Left renal cortex interstitium (tissue), 4 donors: Measurements from ENCODE around the gene PRKACA. TPM values are rescaled to one million over a fixed set of nuclear protein-coding genes. Genes with fewer than 3 reads are reported as not detected.

Source experiments
- DNase-seq, 4 donors: peaks; one replicate each; pipeline ENCODE4 v3.0.0-alpha.2; 2013; ENCODE audit warnings: low read depth in 4 of 4, low spot score in 2 of 4, missing footprints in 1 of 4
- polyA plus RNA-seq, 4 donors: library from polyadenylated mRNA; unstranded; fragments of 120-200 nt; gene quantifications; one replicate each; pipeline ENCODE4 v1.2.1, GENCODE V29; 2013; ENCODE audit not compliant: insufficient read length in 4 of 4

Gene PRKACA
- polyA plus RNA-seq, 4 donors, result 91.0 to 107 (median 93.6) TPM

DNA sequence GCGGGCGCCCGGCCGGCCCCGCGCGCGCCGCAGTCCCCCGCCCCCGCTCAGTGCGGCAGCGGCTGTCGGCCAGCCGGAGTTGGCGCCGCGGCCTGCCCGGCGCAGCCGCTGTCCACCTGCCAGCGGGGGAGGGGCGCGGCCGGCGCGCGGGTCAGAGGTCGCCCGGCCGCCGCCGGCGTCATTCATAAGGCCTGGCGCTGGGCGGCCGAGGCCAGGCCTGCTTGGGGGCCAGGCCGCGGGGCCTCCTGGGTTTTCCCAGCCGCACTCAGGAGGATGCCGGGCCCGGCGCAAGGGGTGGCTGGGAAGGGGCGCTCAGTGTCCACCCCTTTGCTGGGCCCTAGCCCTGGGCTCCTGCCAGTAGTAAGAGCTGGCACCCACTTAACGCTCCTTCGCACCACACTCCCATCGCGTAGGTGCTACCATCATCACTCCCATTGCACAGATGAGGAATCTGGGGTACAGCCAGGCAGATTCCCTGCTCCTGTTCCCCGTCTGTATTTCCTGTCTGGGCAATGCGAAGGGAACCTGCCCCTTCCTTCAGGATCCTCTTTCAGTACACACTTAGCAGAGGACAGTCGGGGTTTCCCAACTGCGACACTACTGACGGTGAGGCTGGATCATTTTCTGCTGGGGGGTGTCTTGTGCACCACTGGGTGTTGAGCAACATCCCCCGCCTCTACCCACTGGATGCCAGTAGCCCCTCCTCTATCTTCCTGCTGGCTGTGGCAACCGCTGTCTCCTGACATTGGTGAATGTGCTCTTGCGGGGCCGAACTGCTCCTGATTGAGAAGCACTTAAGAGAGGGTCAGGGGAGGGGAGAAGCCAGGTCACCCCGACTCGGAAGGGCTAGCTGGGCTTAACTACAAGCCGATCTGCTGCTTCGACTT is 846 bp upstream of the PRKACA start:
- peak in 1 of 4 donors; percentile 26 for DNase-seq

DNA sequence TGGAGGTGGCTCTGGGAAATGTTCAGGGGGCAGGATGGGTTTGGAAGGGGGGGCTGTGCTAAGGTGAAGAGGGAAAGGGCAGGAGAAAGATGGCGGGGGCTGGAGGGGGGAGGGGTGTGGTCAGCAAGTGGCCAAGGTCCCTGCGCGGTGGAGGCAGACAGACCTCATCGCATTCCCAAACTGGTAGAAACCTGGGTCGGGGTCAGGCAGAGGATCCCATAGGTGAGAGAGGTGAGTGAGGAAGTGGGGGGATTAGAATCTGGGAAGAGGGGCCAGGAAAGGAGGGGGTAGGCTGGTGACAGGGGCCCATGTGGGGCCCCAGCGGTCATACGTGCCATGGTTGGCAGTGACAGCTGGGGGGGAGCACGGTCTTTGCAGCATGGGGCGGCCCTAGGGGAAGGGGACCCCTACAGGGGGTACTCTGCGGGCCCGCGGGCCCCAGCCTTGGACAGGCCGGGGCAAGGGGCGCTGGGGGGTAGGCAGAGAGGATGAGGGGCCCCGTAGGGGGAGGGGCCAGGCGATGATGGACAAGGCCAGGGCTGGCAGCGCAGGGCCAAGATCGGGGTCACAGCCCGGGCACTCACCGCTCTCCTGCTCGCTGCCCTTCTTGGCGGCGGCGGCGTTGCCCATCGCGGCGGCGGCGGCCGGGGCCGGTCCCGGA is 514 bp downstream of the PRKACA start:
- DNase-seq, result no peak

DNA sequence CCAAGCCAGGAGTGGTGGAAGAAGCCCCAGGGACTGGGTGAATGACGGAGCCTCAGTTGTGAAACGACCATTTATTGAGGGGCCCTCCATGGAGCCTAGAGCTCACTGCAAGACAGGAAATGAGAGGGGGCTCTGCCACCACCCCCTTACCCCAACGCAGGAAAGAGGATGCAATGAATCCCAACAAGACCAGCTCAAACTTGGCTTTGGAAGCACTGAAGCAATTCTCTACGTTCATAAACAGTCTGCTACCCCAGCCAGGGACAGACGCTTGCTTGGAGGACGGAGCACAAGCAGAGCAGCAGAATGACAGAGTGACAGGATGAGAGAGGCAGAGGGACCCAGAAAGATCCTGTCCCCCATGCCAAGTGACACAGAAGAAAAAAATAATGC is 1.0 kb downstream of the PRKACA start:
- DNase-seq, result no peak

DNA sequence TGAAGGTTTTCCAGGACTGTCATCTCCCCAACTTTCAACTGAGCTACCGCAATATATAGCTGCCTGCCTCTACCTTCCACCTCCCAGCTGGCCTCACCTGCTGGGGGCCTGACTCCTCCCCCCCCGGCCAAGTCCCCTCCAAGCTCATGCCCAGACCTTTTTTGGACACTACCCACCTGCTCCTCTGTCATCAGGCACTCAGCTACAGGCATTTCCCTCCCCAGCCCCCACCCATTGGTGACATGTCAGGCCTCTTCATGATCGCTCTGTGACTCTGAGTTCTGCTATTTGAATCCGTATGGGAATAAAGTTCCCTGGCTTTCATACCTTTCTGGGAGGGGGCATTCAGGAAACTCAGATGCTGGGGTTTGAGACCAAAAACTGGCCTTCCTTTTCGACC is 1.8 kb downstream of the PRKACA start:
- no peak for DNase-seq

DNA sequence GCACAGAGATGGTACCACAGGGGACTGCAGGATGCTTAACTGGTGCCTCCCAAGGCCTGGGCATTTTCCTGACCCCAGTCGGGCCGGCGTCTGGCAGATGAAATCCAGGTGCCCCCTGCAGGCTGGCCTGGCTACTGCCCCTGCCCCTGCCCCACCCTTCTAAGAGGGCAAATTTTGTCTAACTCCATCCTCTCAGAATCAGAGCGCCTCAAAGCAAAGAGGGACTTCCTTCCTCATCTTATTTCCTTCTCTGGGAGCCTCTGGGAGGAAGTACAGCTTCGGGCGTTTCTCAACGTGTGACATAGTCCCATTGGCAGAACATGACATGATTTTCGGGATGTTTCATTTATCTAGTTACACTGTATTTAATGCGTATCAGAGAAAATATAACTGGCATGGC is 2.7 kb downstream of the PRKACA start:
- DNase-seq, result no peak

DNA sequence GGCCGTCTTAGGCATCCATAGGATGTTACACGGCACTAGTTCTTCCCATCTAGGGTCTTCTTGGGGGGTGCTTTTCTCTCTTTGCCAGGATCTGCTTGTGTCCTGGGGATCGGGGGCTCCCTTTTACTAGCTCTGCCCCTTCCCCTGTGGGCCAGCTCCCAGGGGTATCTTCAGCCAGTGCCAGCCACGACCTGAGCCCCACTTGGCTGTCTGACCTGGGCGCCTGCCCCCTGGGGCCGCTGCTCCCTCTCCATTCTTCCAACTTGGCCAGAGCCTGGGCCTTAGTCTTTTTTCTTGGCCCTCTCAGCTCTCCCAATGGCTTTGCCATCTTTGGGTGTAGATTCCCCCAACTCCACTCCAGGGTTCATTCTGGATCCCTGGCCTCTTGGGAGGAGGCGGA is 3.1 kb downstream of the PRKACA start:
- DNase-seq, result no peak

DNA sequence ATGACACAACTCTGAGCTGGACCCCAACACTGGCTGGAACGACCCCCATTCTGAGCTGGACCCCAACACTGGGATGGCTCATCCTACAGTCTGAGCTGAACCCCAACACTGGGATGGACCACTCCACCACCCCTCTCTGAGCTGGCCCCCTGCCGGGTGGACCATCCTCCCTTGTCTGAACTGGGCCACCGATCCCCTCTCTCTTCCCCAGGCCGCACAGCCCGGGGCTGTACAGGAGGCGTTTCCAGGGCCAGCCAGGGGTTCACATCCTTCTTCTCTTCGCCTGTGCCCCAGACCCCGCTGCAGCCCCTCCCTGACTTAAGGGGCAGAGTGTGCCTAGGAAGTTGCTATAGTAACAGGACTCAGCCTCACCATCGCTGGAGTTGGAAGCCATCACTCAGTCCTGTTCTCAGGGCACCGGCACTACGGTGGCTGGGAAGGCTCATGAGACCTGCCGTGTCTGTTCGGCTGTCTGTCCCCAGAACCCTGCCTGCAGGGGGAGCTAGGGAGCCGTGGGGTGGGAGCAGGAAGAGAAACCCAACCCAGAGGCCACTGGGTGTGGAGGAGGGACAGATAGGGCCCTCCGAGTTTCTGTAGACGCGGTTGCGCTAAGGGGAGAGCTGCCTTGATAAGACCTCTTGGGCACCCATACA is 3.7 kb downstream of the PRKACA start:
- DNase-seq, result no peak

DNA sequence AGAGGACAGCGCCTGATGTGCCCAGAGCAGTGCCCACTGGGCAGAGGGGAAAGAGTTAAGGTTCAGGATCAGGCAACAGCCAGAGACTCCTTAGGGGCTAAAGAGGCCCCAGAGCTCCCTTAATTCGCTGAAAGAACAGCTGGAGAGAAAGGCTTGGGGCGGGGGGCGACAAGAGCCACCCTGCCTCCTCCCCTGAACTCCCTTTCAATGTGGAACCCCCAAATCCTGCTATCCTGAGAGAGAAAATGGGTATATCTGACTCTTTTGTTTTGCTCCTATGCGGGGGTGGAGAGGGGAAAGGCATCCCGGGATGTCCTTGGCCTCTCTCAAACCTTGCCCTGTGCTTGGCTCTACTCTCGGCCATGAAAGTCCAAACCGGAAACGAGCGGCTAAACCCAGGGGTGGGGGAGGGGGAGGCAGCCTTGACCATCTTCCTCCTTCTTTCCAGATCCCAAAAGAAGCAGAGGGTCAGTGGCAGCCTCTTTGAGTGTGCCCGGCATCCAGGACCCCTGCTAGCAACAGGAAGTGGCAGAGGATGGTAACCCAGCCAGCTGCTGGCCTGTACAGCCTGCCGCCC is 4.7 kb downstream of the PRKACA start:
- DNase-seq, result no peak

DNA sequence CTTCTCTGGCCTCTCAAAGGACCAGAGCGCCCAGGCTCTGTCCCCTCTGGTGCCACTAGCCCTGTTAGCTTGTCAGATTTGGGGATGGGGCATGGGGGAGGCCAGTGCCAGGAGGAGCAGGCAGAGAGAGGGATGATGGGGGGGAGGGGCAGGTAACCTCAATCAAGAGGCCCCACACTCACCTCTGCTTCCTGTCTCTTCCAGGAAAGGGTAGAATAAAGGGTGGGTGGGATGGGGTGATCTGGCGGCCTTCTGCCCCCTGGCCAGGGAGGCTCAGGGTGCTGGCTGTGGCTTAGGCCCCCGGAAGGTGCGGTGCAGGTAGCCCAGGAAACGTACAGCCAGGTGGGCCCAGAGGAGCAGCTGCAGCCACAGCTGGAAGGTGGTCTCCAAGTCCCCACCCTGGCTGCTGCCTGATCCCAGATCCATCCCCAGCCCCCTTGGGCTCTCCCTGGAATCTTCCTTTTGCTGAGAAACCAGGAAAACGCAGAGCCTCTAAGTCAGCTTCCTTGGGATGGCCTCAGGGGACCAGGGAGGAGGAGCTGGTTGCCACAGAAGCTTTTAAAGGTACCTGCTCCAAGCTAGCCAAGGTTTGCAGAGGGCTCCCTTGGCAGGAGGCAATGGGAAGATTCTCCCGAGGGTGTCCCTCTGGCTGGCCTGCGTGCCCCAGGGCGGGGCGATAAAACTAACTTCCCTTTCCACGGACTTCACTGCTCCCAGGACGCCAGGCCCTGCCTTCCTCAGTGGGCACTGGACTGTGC is 5.3 kb downstream of the PRKACA start:
- DNase-seq, result no peak

DNA sequence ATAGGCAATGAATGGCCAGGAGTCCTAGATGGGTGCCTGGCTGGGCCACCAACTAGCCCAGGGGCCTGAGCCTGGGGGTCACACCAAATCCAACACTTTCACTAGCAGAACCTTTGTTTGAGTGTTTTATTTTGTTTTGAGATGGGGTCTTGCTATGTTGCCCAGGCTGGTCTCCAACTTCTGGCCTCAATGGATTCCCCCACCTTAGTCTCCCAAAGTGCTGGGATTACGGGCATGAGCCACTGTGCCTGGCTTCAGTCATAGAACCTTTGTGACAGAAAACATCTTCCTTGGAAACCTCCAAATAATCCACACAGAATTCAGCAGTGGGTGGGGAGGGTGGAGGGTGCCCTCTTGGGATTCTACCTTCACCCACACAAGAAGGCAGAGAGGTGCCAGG is 6.1 kb downstream of the PRKACA start:
- DNase-seq, result no peak

DNA sequence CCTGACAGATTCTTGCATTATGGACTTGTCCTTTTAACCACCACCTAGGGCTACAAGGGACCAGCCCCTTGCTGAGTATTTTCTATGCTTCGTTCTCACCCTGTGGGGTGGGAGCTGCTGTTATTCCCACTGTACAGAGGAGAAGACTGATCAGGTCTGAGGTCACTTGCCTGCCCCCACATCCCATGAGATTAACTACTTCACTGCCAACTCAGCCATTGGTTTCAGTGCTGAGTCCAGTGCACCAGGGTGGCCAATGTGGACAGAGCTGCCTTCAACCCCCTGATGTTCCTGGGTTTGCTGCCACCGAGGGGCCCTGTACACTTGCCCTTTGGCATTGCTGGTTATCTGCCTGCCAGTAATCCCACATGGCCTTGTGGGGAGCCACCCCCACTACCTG is 6.9 kb downstream of the PRKACA start:
- no peak for DNase-seq

DNA sequence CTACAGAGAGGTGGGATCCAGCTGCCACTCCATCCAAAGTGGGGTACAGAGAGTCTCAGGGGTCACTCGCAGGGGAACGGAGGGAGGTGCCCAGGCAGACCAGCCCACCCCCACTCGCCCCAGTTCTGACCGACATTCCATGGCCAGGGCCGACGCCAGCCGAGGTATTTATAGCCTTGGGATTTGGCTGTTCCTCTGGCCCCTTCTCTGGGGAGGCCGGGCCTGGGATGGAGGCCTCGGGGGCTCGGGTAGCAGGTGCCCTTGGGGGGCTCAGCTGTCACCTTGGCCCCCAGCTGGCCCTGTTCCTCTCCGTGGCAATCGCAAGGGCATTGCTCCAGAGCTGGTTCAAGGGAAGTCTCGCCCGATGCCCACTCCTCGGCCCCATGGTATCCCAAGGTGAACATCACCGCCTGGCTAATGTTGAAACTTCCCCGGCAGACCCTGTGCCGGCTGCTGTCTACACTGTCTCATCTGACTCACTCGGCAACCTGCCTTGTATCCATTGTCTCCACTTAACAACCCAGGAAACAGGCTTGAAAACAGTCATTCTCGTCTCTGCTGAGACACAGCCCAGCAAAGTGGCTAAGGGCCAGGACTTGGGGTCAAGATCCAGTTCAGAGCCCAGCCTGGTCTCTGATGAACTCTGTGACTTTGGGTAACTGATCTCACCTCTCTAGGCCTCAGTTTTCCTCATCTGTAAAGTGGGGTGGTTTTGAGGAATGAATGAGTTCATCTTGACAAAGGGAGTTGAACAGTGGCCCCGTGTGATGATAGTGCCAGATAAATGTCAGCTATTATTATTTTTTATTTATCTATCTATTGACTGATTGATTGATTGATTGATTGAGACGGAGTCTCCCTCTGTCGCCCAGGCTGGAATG is 9.7 kb downstream of the PRKACA start:
- DNase-seq, result no peak

DNA sequence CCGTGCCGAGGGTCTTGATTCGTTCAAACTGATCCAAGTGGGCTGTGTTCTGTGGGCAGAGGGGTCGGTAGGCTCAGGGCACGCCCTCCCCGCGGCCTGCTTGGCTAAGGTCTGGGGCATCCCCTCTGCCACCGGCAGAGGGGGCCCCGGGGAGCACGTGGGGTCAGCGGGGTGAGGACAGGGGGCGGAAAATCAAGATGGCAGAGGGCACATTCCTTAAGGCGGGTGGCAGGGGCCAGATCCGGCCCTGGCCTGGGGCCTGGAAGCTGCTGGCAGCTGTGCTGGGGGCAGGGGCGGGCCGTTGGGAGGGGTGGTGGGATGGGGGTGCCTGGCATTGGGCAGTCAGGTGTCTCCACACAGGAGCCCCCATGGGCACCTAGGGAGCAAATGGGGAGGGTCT is 10.7 kb downstream of the PRKACA start:
- DNase-seq, result no peak

DNA sequence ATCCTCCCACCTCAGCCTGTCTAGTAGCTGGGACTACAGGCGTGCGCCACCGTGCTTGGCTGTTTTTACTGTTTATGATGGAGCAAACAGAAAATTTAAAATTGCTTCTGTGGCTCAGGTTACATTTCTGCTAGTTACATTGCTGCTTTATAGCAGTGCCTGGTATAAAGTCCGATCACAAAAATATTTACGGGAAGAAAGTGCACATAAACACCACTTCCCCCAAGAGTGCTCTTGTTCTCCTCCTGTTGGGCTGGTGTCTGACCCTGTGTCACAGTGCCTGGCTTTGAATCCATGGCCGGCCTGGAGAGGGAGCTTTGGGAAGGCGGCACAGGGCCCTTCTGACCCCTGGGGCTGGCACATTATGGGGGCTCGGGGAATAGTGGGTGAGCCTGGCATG is 11.9 kb downstream of the PRKACA start:
- DNase-seq, result no peak

DNA sequence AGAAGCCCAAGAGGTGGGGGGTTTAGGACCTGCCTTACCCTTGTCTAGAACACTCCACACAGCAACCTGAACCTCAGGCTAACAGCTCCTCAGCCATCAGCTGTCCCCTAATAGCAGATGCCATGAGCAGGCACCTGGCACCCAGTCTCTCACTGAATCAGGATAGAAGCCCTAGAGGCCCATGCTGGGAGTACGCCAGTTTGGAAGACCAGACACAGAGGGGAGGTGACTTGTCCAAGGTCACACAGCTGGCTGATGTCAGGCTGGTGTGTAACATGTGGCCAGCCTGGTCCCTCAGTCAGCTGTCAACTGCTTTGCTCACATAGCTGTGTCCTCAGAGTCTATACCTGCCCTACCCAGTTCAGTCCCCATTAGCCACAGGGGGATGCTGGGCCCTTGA is 14.3 kb downstream of the PRKACA start:
- no peak for DNase-seq

DNA sequence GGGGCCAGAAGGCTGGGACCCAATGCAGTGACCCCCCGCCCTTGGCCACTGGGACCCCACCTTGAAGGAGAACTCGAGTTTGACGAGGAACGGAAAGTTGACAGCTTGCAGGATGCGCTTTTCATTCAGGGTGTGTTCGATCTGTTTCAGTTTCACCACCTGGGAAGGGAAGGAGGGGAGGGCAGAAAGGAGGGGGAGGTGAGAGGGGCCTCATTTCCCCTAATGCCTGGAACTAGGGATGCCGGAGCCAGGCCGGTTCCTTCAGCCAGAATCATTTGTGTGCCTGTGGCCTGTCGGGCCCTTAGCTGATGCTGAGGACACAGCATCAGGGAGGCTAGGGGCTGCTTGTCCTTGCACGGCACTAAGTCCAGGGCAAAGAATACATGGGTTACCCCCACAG is 14.8 kb downstream of the PRKACA start:
- no peak for DNase-seq

DNA sequence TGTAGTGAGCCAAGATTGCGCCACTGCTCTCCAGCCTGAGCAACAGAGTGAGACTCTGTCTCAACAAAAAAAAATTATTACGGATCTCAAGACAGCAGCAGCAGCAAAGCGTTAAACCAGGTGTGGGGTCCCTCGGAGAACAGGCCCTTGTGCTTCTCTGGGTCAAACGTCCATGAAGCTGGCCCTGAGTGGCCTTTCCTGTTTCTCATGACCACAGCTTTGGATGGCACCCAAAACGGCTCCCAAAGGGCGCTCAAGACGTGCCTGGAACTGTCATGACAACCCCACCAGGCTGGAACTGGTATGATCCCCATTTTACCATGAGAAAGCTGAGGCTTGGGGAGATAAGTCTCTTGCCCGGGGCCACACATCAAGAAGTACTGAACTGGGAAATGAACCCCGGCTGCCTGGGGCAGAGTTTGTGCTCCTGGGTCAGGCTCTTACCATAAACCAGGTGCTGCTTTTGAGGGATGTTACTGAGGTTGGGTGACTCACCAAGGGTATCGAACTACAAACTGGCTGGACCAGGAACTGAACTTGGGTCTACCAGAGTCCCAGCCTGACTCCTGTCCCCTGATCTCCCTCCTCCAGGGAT is 15.4 kb downstream of the PRKACA start:
- no peak for DNase-seq

DNA sequence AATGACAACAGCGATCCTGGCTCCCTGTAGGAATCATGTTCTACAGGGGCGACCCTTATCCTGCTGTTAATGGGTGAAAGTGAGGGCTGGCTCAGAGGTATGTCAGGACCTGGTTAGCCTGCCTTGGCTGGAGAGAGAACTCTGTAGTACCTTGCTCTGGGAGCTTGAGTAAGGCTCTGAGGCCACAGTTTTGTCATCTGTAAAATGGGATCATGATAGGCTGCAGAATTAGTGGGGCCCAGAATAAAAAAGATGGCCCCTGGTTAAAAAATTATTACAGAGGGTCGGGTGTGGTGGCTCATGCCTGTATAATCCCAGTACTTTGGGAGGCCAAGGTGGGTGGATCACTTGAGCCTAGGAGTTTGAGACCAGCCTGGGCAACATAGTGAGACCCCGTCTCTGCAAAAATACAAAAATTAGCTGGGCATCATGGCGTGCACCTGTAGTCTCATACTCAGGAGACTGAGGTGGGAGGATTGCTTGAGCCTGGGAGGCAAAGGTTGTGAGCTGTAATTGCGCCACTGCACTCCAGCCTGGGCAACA is 16.5 kb downstream of the PRKACA start:
- no peak for DNase-seq

DNA sequence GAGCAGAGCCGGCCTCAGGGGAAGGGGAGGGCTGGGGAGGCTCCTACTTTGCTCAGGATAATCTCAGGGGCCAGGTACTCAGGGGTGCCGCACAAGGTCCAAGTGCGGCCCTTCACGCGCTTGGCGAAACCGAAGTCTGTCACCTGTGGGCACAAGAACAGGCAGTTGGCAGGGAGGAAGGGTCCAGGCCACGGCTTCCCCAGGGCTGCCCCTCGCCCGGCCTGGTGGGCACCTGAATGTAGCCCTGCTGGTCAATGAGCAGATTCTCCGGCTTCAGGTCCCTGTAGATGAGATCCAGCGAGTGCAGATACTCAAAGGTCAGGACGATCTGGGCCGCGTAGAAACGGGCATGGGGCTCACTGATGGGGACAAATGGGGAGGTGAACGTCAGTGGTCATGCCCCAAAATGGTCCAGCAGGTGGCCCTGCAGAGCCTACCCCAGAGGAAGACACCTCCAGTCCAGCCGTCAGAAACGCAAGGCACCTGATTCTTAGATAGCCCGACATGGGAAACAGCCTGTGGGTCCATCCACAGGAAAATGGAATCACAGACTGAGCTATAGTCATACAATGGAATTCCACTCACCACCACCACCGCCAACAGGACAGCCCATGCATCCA is 19.9 kb downstream of the PRKACA start:
- no peak for DNase-seq
